ENCODE results near the gene ZPBP2. TPM values are rescaled to one million over a fixed set of nuclear protein-coding genes. Genes with fewer than 3 reads are reported as not detected.

Gene ZPBP2
- total RNA-seq, 1 experiment from 2014 or later, result not detected

- intact Hi-C loops (cut with micrococcal nuclease), result no loop called here
- H2AFZ ChIP-seq (ENCODE audit: low read depth, low read length, poor library complexity, severe bottlenecking), result no peak overlapping the region
- ATAC-seq, result peak; percentile 49
- ChIA-PET POLR2A (interaction anchor here (0.6 to 1.3 kb wide), 2 partner anchors 13 to 87 kb away, joined by 3 read pairs; no protein-coding TSS in a partner anchor), RAD21 (ENCODE audit: low non-redundant PET in 1 of 2, low total read pairs in 2 of 2, uncharacterized antibody in 2 of 2, unreplicated experiment in 2 of 2) (no interaction called here), CTCF (no interaction called here)
- no peaks in the 10 kb centered on the region for H3K9me3 ChIP-seq (ENCODE audit: control insufficient read depth in 1 of 2, insufficient read depth in 1 of 2, low read depth in 1 of 2, low read length in 2 of 2)
- peak overlapping the region; percentile 85 to 89 for H3K4me3 ChIP-seq (replicated peaks in 1 of 2; ENCODE audit: low read depth in 1 of 2, low read length in 2 of 2)
- H3K79me2 ChIP-seq (ENCODE audit: insufficient read depth, low read length), result peaks cover 24% of the 10 kb centered on the region; the same call in 1 of the 2 replicates
- peak overlapping the region; percentile 88 for H3K9ac ChIP-seq (ENCODE audit: low read length)
- H3K4me1 ChIP-seq (ENCODE audit: control insufficient read depth in 1 of 2, insufficient read depth in 2 of 2, low read length in 2 of 2), result peaks cover 23 to 40% of the 10 kb centered on the region in 2 experiments
- no peaks in the 10 kb centered on the region for H4K20me1 ChIP-seq (ENCODE audit: insufficient read depth)
- TF ChIP-seq JUND (IDR thresholded peaks at IDR 0.05) (no peak), ELF1 (IDR thresholded peaks at IDR 0.05; ENCODE audit: borderline replicate concordance, low read depth) (no peak), FOSL1 (IDR thresholded peaks at IDR 0.05; ENCODE audit: low read depth) (no peak), EGR1 (IDR thresholded peaks at IDR 0.05; ENCODE audit: low read depth) (no peak)
- H3K27ac ChIP-seq (ENCODE audit: low read depth, low read length), result peak overlapping the region; percentile 87
- BruUV-seq (replicated peaks), result TSS peak; percentile 56
- no peaks in the 10 kb centered on the region for H3K9me2 ChIP-seq (ENCODE audit: insufficient read depth)
- H3K36me3 ChIP-seq (ENCODE audit: control insufficient read depth in 1 of 2, insufficient read depth in 2 of 2, low read length in 2 of 2), result peaks cover 0 to 21% of the 10 kb centered on the region in 2 experiments; a peak in 2 of 4 replicates
- no peaks in the 10 kb centered on the region for H3K27me3 ChIP-seq (ENCODE audit: insufficient read depth, low read length)
- DNase-seq (ENCODE audit: low read depth, low spot score), result no peak
- H3K4me2 ChIP-seq (ENCODE audit: low read length), result peak overlapping the region; percentile 79
These were observed 58.6 kb downstream of the ZPBP2 start for GRCh38 chr17:39926588-39927100.

Other genes with a start within 250 kb of the ZPBP2 start
- gene PPP1R1B, start 241.2 kb upstream of the ZPBP2 start, total RNA-seq (2021; ENCODE audit: unreplicated experiment), result 0.49 TPM
- gene STARD3, start 231.1 kb upstream of the ZPBP2 start, total RNA-seq (2021; ENCODE audit: unreplicated experiment), result 73.9 TPM
- gene TCAP, start 202.9 kb upstream of the ZPBP2 start, total RNA-seq (2021; ENCODE audit: unreplicated experiment), result 1.5 TPM
- gene PNMT, start 199.7 kb upstream of the ZPBP2 start, total RNA-seq (2021; ENCODE audit: unreplicated experiment), result not detected
- 15.2 TPM for gene PGAP3, start 180.1 kb upstream of the ZPBP2 start, total RNA-seq (2021; ENCODE audit: unreplicated experiment)
- gene ERBB2, start 168.1 kb upstream of the ZPBP2 start, total RNA-seq (2021; ENCODE audit: unreplicated experiment), result 75.8 TPM
- 73.9 TPM for gene MIEN1, start 137.7 kb upstream of the ZPBP2 start, total RNA-seq (2021; ENCODE audit: unreplicated experiment)
- 51.9 TPM for gene GRB7, start 130.3 kb upstream of the ZPBP2 start, total RNA-seq (2021; ENCODE audit: unreplicated experiment)
- gene IKZF3, start 3.9 kb upstream of the ZPBP2 start, total RNA-seq (2021; ENCODE audit: unreplicated experiment), result 0.30 TPM
- 22.2 TPM for gene GSDMB, start 50.4 kb downstream of the ZPBP2 start, total RNA-seq (2021; ENCODE audit: unreplicated experiment)
- 46.9 TPM for gene ORMDL3, start 59.4 kb downstream of the ZPBP2 start, total RNA-seq (2021; ENCODE audit: unreplicated experiment)
- not detected for gene LRRC3C, start 59.5 kb downstream of the ZPBP2 start, total RNA-seq (2021; ENCODE audit: unreplicated experiment)
- not detected for gene GSDMA, start 94.8 kb downstream of the ZPBP2 start, total RNA-seq (2021; ENCODE audit: unreplicated experiment)
- 152 TPM for gene PSMD3, start 112.6 kb downstream of the ZPBP2 start, total RNA-seq (2021; ENCODE audit: unreplicated experiment)
- not detected for gene CSF3, start 147.2 kb downstream of the ZPBP2 start, total RNA-seq (2021; ENCODE audit: unreplicated experiment)
- 92.1 TPM for gene MED24, start 186.2 kb downstream of the ZPBP2 start, total RNA-seq (2021; ENCODE audit: unreplicated experiment)
- 23.3 TPM for gene THRA, start 194.8 kb downstream of the ZPBP2 start, total RNA-seq (2021; ENCODE audit: unreplicated experiment)
- 63.7 TPM for gene NR1D1, start 232.4 kb downstream of the ZPBP2 start, total RNA-seq (2021; ENCODE audit: unreplicated experiment)

Data from HCT116 (cell line).